NOMO-1 (cell line): ENCODE measurements around the gene RNU5D-1.
A peak's percentile ranks its signal among the peaks of the same experiment; 100 is the strongest.

ENCODE experiments used
- DNase-seq, 2 experiments: peaks; one replicate each; lab custom pipeline; 2025; ENCODE audit not compliant: unreplicated experiment in 2 of 2; lab: John Stamatoyannopoulos, UW

RNU5D-1 gene

GRCh38 chr1:44733784-44734183, 2.8 kb upstream of the RNU5D-1 start:
- DNase-seq = no peak

GRCh38 chr1:44733365-44733764, 2.4 kb upstream of the RNU5D-1 start:
- DNase-seq = no peak

GRCh38 chr1:44724955-44725698, 5.8 kb downstream of the RNU5D-1 start:
- no peak for DNase-seq

- DNase-seq = no peak
Observed at GRCh38 chr1:44724296-44724954, 6.5 kb downstream of the RNU5D-1 start.

- peak; percentile 88 to 96 for DNase-seq
Observed at GRCh38 chr1:44723496-44724295, 7.3 kb downstream of the RNU5D-1 start.

GRCh38 chr1:44723064-44723463, 7.9 kb downstream of the RNU5D-1 start:
- peak; percentile 26 to 35 for DNase-seq

GRCh38 chr1:44721485-44722361, 9.2 kb downstream of the RNU5D-1 start:
- DNase-seq = peak; percentile 97 to 100

- no peak for DNase-seq
Observed at GRCh38 chr1:44720281-44720680, 10.7 kb downstream of the RNU5D-1 start.

GRCh38 chr1:44719318-44719717, 11.7 kb downstream of the RNU5D-1 start:
- DNase-seq = no peak

- DNase-seq = no peak
Observed at GRCh38 chr1:44718091-44718490, 12.9 kb downstream of the RNU5D-1 start.

GRCh38 chr1:44717653-44718052, 13.3 kb downstream of the RNU5D-1 start:
- DNase-seq = no peak

- DNase-seq = no peak
Observed at GRCh38 chr1:44717156-44717555, 13.8 kb downstream of the RNU5D-1 start.

GRCh38 chr1:44714944-44715571, 15.9 kb downstream of the RNU5D-1 start:
- DNase-seq = peak; percentile 66 to 85

GRCh38 chr1:44714532-44714931, 16.4 kb downstream of the RNU5D-1 start:
- DNase-seq = no peak

GRCh38 chr1:44713321-44713781, 17.6 kb downstream of the RNU5D-1 start:
- peak in 1 of 2 experiments; percentile 46 for DNase-seq

GRCh38 chr1:44707959-44708831, 22.8 kb downstream of the RNU5D-1 start:
- DNase-seq = peak; percentile 37 to 69

GRCh38 chr1:44707112-44707881, 23.7 kb downstream of the RNU5D-1 start:
- no peak for DNase-seq

- no peak for DNase-seq
Observed at GRCh38 chr1:44705938-44706337, 25.0 kb downstream of the RNU5D-1 start.
